Measurements from ENCODE around the gene RGS7. TPM values are rescaled to one million over a fixed set of nuclear protein-coding genes. Genes with fewer than 3 reads are reported as not detected.

Gene RGS7
- total and polyA plus RNA-seq, 2 of the 8 experiments (the other 6 are each of a cell fraction or from before 2014, with no cell fraction given): 1.6 to 3.0 TPM

DNA sequence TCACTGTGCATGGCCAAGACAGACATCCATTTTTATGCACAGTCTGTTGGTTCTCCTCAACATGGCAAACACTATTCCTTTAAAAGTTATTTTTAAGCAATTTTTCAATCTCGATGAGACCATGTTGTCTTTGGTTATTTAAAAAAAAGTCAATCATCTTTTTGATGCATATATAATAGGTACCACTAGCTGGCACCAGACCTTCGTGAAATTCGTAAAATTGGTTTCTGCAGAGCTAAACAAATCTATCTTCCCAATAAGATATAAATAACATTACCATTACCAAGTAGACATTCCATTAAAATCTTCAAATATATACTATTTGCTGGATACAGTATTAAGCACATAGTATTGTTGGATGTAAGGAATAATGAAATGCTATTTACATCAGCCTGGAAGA, 525.1 kb downstream of the RGS7 start (continued):
- TF ChIP-seq, protein P1, sequence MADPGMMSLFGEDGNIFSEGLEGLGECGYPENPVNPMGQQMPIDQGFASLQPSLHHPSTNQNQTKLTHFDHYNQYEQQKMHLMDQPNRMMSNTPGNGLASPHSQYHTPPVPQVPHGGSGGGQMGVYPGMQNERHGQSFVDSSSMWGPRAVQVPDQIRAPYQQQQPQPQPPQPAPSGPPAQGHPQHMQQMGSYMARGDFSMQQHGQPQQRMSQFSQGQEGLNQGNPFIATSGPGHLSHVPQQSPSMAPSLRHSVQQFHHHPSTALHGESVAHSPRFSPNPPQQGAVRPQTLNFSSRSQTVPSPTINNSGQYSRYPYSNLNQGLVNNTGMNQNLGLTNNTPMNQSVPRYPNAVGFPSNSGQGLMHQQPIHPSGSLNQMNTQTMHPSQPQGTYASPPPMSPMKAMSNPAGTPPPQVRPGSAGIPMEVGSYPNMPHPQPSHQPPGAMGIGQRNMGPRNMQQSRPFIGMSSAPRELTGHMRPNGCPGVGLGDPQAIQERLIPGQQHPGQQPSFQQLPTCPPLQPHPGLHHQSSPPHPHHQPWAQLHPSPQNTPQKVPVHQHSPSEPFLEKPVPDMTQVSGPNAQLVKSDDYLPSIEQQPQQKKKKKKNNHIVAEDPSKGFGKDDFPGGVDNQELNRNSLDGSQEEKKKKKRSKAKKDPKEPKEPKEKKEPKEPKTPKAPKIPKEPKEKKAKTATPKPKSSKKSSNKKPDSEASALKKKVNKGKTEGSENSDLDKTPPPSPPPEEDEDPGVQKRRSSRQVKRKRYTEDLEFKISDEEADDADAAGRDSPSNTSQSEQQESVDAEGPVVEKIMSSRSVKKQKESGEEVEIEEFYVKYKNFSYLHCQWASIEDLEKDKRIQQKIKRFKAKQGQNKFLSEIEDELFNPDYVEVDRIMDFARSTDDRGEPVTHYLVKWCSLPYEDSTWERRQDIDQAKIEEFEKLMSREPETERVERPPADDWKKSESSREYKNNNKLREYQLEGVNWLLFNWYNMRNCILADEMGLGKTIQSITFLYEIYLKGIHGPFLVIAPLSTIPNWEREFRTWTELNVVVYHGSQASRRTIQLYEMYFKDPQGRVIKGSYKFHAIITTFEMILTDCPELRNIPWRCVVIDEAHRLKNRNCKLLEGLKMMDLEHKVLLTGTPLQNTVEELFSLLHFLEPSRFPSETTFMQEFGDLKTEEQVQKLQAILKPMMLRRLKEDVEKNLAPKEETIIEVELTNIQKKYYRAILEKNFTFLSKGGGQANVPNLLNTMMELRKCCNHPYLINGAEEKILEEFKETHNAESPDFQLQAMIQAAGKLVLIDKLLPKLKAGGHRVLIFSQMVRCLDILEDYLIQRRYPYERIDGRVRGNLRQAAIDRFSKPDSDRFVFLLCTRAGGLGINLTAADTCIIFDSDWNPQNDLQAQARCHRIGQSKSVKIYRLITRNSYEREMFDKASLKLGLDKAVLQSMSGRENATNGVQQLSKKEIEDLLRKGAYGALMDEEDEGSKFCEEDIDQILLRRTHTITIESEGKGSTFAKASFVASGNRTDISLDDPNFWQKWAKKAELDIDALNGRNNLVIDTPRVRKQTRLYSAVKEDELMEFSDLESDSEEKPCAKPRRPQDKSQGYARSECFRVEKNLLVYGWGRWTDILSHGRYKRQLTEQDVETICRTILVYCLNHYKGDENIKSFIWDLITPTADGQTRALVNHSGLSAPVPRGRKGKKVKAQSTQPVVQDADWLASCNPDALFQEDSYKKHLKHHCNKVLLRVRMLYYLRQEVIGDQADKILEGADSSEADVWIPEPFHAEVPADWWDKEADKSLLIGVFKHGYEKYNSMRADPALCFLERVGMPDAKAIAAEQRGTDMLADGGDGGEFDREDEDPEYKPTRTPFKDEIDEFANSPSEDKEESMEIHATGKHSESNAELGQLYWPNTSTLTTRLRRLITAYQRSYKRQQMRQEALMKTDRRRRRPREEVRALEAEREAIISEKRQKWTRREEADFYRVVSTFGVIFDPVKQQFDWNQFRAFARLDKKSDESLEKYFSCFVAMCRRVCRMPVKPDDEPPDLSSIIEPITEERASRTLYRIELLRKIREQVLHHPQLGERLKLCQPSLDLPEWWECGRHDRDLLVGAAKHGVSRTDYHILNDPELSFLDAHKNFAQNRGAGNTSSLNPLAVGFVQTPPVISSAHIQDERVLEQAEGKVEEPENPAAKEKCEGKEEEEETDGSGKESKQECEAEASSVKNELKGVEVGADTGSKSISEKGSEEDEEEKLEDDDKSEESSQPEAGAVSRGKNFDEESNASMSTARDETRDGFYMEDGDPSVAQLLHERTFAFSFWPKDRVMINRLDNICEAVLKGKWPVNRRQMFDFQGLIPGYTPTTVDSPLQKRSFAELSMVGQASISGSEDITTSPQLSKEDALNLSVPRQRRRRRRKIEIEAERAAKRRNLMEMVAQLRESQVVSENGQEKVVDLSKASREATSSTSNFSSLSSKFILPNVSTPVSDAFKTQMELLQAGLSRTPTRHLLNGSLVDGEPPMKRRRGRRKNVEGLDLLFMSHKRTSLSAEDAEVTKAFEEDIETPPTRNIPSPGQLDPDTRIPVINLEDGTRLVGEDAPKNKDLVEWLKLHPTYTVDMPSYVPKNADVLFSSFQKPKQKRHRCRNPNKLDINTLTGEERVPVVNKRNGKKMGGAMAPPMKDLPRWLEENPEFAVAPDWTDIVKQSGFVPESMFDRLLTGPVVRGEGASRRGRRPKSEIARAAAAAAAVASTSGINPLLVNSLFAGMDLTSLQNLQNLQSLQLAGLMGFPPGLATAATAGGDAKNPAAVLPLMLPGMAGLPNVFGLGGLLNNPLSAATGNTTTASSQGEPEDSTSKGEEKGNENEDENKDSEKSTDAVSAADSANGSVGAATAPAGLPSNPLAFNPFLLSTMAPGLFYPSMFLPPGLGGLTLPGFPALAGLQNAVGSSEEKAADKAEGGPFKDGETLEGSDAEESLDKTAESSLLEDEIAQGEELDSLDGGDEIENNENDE (IDR thresholded peaks at IDR 0.05; ENCODE audit: insufficient replicate concordance, low read length): no peak
- 0 out of 4 replicates have a peak, but pooled peaks of 1 of the 2 experiments have one; percentile 9 for TF ChIP-seq RAD21 (IDR thresholded peaks at IDR 0.05 in 1 of 2, conservative IDR thresholded peaks at IDR 0.05 in 1 of 2; ENCODE audit: low read depth in 2 of 2, low read length in 2 of 2)
